Measurements from ENCODE around the gene ZNF362.

Gene ZNF362

DNA sequence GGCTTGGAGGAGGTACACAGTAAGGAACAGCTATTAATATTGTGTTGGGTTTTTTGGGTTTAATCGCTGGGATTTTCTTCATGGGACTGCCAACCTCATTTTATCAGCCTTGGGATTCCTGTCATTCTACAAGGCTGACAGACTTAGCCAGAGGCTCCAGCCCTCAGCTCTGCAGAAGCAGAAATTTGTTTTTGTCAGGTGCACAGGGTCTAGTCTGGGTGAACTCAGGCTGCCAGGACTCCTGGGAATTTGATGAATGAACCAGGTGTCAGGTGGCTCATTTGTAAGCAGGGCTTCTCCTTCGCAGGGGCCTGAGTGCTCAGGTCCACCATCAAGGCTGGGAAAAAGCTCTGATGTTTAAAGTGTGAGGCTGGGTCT, 11.5 kb upstream of the ZNF362 start:
- no peaks in the 10 kb centered on the region for H3K9me3 ChIP-seq
- no peak overlapping the region for H3K27ac ChIP-seq
- no peak for DNase-seq
- H3K4me3 ChIP-seq, result no peak overlapping the region
- TF ChIP-seq, protein P1, sequence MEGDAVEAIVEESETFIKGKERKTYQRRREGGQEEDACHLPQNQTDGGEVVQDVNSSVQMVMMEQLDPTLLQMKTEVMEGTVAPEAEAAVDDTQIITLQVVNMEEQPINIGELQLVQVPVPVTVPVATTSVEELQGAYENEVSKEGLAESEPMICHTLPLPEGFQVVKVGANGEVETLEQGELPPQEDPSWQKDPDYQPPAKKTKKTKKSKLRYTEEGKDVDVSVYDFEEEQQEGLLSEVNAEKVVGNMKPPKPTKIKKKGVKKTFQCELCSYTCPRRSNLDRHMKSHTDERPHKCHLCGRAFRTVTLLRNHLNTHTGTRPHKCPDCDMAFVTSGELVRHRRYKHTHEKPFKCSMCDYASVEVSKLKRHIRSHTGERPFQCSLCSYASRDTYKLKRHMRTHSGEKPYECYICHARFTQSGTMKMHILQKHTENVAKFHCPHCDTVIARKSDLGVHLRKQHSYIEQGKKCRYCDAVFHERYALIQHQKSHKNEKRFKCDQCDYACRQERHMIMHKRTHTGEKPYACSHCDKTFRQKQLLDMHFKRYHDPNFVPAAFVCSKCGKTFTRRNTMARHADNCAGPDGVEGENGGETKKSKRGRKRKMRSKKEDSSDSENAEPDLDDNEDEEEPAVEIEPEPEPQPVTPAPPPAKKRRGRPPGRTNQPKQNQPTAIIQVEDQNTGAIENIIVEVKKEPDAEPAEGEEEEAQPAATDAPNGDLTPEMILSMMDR (IDR thresholded peaks at IDR 0.05), result no peak
- intact Hi-C loops (cut with DNase I; ENCODE audit: low total_unique reads), result no loop called here
- no peaks in the 10 kb centered on the region for H3K36me3 ChIP-seq
- peaks cover 0 to under 1% of the 10 kb centered on the region in 2 donors for H3K27me3 ChIP-seq
- no peaks in the 10 kb centered on the region for H3K4me1 ChIP-seq

DNA sequence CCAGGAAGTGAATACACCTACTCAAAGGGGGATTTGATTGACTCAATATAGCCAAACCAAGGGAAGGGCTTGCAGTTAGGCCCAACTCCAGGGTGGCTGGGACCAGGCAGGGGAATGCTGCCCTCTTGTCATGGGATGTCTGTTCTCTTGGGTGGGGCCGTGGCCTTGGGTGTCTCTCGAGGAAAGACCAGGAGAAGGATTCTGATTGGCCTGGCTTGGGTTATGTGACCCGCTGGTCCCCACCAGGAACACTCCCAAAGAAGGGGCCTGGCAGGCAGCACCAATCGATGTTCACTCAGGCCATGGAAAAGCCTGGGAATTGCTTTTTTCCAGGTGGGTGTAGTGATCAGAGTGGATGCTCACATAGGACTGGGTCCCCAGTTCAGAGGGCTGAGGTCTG, 10.1 kb upstream of the ZNF362 start:
- TF ChIP-seq, protein P1 (IDR thresholded peaks at IDR 0.05), result no peak
- Histone ChIP-seq H3K27ac (no peak overlapping the region), H3K27me3 (peaks cover 0 to 3% of the 10 kb centered on the region in 2 donors), H3K4me1 (no peaks in the 10 kb centered on the region), H3K4me3 (no peak overlapping the region), H3K36me3 (no peaks in the 10 kb centered on the region), H3K9me3 (no peaks in the 10 kb centered on the region)
- DNase-seq, result no peak
- intact Hi-C loops (cut with DNase I; ENCODE audit: low total_unique reads), result no loop called here

DNA sequence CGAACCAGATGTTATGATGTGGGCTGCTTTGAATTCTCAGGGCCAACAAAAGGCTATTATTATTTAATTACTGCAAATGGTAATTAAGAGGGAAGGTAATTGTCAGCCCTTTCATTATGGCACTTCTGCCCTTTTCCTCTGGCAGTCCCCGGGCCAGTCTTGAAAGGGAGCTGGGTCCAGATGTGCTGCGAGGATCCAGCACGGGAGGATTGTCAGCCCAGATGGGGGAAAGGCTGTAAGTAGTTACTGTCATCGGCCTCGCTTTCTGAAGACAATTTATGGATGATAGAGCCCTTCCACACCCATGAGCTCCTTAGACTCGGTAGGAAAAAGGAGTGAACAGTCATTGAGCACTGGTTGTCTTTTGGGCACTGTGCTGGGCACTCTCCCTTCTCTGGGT, 8.7 kb upstream of the ZNF362 start:
- no peak for DNase-seq
- Histone ChIP-seq H3K36me3 (no peaks in the 10 kb centered on the region), H3K27ac (no peak overlapping the region), H3K4me3 (no peak overlapping the region), H3K9me3 (no peaks in the 10 kb centered on the region), H3K4me1 (no peaks in the 10 kb centered on the region), H3K27me3 (peaks cover 0 to 3% of the 10 kb centered on the region in 2 donors)
- intact Hi-C loops (cut with DNase I; ENCODE audit: low total_unique reads), result no loop called here
- TF ChIP-seq, protein P1 (IDR thresholded peaks at IDR 0.05), result no peak

DNA sequence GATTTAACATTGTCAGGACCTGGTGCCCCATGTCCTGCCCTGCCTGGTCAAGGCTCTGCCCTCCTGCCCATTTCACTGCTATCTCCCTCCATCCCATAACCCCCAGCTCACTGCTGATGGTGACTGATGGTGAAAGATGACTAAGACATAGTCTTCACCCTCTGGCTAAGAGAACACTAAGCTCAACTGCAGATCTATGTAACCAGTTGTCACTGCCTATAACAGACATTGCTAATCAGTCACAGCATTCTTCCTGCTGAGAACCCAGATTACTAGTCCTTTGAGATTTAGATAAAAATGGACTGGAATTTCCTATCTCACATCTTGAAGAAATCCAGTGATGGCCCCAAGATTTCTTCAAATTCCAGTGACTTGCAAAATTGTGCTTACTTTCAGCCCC, 8.0 kb upstream of the ZNF362 start:
- H3K36me3 ChIP-seq, result no peaks in the 10 kb centered on the region
- TF ChIP-seq, protein P1 (IDR thresholded peaks at IDR 0.05), result no peak
- intact Hi-C loops (cut with DNase I; ENCODE audit: low total_unique reads), result no loop called here
- no peaks in the 10 kb centered on the region for H3K9me3 ChIP-seq
- peaks cover 0 to 3% of the 10 kb centered on the region in 2 donors for H3K27me3 ChIP-seq
- DNase-seq, result no peak
- no peak overlapping the region for H3K27ac ChIP-seq
- H3K4me3 ChIP-seq, result no peak overlapping the region
- H3K4me1 ChIP-seq, result no peaks in the 10 kb centered on the region

DNA sequence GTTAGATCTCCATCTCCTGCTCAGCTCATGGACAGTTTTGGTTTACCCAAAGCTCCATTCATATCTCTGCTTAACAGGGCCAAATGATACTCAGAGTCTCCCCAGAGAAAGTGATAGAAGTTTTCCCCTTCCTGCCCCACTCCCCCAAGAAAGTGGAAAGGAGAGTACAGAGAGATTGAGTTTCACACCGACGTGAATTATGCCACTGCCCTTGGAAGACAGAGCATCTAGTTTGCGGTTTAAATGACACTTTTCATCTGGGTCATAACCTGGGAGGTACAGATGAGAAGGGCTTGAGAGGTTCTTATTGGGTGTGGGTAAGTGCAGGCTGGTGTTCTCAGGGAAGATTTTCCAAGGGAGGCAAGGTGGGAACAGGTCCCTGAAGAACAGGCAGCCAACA, 6.9 kb upstream of the ZNF362 start:
- DNase-seq, result no peak
- TF ChIP-seq, protein P1 (IDR thresholded peaks at IDR 0.05), result no peak
- no peaks in the 10 kb centered on the region for H3K4me1 ChIP-seq
- peaks cover 0 to 3% of the 10 kb centered on the region in 2 donors for H3K27me3 ChIP-seq
- no peak overlapping the region for H3K27ac ChIP-seq
- intact Hi-C loops (cut with DNase I; ENCODE audit: low total_unique reads), result no loop called here
- H3K36me3 ChIP-seq, result no peaks in the 10 kb centered on the region
- no peaks in the 10 kb centered on the region for H3K9me3 ChIP-seq
- no peak overlapping the region for H3K4me3 ChIP-seq

DNA sequence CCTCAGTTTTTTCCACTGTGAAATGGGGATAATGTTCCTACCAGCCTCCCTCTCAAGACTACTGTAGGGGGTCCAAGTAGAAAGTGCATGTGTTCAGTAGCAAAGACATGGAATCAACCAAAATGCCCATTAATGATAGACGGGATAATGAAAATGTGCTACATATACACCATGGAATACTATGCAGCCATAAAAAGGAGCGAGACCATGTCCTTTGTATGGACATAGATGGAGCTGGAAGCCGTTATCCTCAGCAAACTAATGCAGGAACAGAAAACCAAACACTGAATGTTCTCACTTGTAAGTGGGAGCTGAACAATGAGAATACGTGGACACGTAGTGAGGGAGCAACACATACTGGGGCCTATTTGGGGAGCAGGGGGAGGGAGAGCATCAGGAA, 6.1 kb upstream of the ZNF362 start:
- no peak for DNase-seq
- Histone ChIP-seq H3K27ac (no peak overlapping the region), H3K4me3 (no peak overlapping the region), H3K9me3 (no peaks in the 10 kb centered on the region), H3K36me3 (no peaks in the 10 kb centered on the region), H3K4me1 (peaks cover 0 to 3% (median under 1%) of the 10 kb centered on the region in 4 donors), H3K27me3 (peaks cover 0 to 3% of the 10 kb centered on the region in 2 donors)
- intact Hi-C loops (cut with DNase I; ENCODE audit: low total_unique reads), result no loop called here
- TF ChIP-seq, protein P1 (IDR thresholded peaks at IDR 0.05), result no peak

Measured in tibial artery (tissue), 4 donors.